RWPE1 (cell line): ENCODE measurements around the gene PDS5B.

ENCODE experiments used
- CTCF ChIA-PET: fragments of 350-600 bp; sonication (Branson Sonifier 250); formaldehyde crosslinking; extraction: SDS; loops from one replicate; lab custom pipeline; 2021; lab: Yijun Ruan, JAX
- POLR2A ChIA-PET: fragments of 400-600 bp; formaldehyde crosslinking; extraction: SDS; loops from one replicate; lab custom pipeline; 2020; ENCODE audit warnings: antibody characterized with exemption; ENCODE audit not compliant: low non-redundant PET; lab: Yijun Ruan, JAX
- DNase-seq: peaks from one replicate; pipeline ENCODE4 v3.0.0; 2012; ENCODE audit warnings: low spot score
- H3K27ac ChIP-seq: fragments of 450-650 bp; 2 replicates; pipeline ENCODE4 v1.5.1; 2017
- TF ChIP-seq, protein P1 (sequence below): fragments of 450-650 bp; conservative IDR thresholded peaks from 2 replicates; pipeline ENCODE4 v1.5.1; 2017; ENCODE audit warnings: low read depth, mild to moderate bottlenecking

The PDS5B gene

DNA sequence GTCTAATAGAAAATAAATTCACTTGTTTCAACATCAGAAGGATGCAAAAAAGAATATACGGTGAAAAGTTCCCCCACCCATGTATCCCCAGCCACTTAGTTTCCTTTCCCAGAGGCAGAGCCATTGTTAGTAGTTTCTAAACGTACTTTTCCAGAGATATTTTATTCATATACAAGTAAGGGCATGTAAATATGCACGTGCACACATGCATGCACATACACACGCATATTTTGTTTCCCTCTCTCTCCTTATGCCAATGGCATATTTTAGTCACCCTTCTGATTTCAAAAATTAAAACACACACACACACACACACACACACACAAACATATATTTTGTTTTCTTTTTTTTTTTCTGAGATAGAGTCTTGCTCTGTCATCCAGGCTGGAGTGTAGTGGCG is 147.4 kb downstream of the PDS5B start:
- TF ChIP-seq, protein P1, sequence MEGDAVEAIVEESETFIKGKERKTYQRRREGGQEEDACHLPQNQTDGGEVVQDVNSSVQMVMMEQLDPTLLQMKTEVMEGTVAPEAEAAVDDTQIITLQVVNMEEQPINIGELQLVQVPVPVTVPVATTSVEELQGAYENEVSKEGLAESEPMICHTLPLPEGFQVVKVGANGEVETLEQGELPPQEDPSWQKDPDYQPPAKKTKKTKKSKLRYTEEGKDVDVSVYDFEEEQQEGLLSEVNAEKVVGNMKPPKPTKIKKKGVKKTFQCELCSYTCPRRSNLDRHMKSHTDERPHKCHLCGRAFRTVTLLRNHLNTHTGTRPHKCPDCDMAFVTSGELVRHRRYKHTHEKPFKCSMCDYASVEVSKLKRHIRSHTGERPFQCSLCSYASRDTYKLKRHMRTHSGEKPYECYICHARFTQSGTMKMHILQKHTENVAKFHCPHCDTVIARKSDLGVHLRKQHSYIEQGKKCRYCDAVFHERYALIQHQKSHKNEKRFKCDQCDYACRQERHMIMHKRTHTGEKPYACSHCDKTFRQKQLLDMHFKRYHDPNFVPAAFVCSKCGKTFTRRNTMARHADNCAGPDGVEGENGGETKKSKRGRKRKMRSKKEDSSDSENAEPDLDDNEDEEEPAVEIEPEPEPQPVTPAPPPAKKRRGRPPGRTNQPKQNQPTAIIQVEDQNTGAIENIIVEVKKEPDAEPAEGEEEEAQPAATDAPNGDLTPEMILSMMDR = no peak
- peak; percentile 3 for DNase-seq
- POLR2A ChIA-PET = no interaction called here
- H3K27ac ChIP-seq = peak overlapping the region; percentile 48; the same call in 1 of the 2 replicates
- CTCF ChIA-PET = no interaction called here

GRCh38 chr13:32734511-32734910 is 148.3 kb downstream of the PDS5B start:
- TF ChIP-seq, protein P1 = no peak
- H3K27ac ChIP-seq = no peak overlapping the region
- DNase-seq = peak; percentile 52
- CTCF ChIA-PET = no interaction called here
- POLR2A ChIA-PET = no interaction called here

DNA sequence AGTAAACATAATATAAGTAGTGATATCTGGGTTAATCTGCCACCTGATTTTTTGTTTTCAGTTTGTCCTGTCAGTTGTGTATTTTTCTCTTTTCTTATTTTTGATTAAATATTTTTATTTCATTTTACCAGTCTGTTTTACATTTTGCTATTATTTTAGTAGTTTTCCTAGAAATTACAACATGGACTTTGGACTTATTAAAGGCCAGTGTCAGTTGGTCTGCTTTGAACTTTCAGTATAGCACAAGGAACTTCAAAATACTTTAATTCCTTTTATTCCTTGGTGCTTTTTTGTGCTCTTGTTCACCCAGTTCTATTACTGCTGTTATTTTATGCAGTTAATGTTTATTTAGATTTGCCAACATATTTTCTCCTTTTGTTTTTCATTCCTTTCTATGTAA is 149.6 kb downstream of the PDS5B start:
- DNase-seq = no peak
- TF ChIP-seq, protein P1 = no peak
- H3K27ac ChIP-seq = no peak overlapping the region
- ChIA-PET CTCF (no interaction called here), POLR2A (no interaction called here)

DNA sequence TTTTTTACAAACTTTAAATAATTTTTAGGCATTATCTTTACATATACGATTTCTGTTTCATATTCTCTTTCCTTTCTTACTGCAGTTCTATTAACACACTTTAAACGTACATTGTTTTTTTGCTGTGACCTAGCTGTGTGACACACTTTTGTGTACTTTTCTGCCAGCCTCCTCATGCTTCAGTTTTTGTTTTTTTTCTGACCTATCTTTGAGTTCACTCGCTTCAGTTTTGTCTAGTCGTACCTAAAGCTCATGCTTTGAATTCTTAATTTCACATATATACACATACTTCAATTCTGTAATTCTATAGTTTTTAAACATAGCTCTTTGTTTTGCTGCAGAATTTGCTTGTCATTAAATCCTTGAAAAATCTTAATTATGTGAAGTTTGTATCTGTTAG is 150.4 kb downstream of the PDS5B start:
- H3K27ac ChIP-seq = no peak overlapping the region
- TF ChIP-seq, protein P1 = no peak
- no peak for DNase-seq
- CTCF ChIA-PET = no interaction called here
- POLR2A ChIA-PET = no interaction called here

GRCh38 chr13:32737111-32737571 is 150.9 kb downstream of the PDS5B start:
- ChIA-PET POLR2A (no interaction called here), CTCF (interaction anchor here (0.6 kb wide), 2 partner anchors 29 to 802 kb away, joined by 3 read pairs; no protein-coding TSS in a partner anchor)
- DNase-seq = no peak
- TF ChIP-seq, protein P1 = no peak
- H3K27ac ChIP-seq = no peak overlapping the region

GRCh38 chr13:32737679-32738078 is 151.4 kb downstream of the PDS5B start:
- no peak for DNase-seq
- no peak overlapping the region for H3K27ac ChIP-seq
- ChIA-PET POLR2A (no interaction called here), CTCF (interaction anchor here (0.6 kb wide), 2 partner anchors 29 to 801 kb away, joined by 3 read pairs; no protein-coding TSS in a partner anchor)
- TF ChIP-seq, protein P1 = no peak

GRCh38 chr13:32745509-32745908 is 159.3 kb downstream of the PDS5B start:
- DNase-seq = no peak
- TF ChIP-seq, protein P1 = no peak
- CTCF ChIA-PET = no interaction called here
- POLR2A ChIA-PET = no interaction called here
- no peak overlapping the region for H3K27ac ChIP-seq
